OCI-M2 (cell line): Measurements from ENCODE around the gene CYP3A5.
"Not testable (repeated sequence)": the region's sequence is repeated elsewhere in the genome, so short reads cannot be mapped to it uniquely, and the experiment has no call there.

Experiments used
- DNase-seq: peaks from one replicate; lab custom pipeline; 2025; ENCODE audit not compliant: unreplicated experiment; lab: John Stamatoyannopoulos, UW

Gene CYP3A5

DNA sequence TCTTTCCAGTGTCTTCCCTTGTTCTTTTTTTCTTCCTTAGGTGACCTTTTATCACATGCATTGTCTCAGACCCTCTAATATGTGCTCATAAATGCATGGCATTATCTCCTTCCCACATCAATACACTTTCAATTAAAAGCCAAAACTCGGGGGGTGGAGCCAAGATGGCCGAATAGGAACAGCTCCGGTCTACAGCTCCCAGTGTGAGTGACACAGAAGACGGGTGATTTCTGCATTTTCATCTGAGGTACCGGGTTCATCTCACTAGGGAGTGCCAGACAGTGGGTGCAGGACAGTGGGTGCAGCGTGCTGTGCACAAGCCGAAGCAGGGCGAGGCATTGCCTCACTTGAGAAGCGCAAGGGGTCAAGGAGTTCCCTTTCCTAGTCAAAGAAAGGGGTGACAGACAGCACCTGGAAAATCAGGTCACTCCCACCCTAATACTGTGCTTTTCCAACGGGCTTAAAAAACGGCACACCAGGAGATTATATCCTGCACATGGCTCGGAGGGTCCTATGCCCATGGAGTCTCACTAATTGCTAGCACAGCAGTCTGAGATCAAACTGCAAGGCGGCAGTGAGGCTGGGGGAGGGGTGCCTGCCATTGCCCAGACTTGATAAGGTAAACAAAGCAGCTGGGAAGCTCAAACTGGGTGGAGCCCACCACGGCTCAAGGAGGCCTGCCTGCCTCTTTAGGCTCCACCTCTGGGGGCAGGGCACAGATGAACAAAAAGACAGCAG, 6.2 kb upstream of the CYP3A5 start:
- not testable (repeated sequence) for DNase-seq

DNA sequence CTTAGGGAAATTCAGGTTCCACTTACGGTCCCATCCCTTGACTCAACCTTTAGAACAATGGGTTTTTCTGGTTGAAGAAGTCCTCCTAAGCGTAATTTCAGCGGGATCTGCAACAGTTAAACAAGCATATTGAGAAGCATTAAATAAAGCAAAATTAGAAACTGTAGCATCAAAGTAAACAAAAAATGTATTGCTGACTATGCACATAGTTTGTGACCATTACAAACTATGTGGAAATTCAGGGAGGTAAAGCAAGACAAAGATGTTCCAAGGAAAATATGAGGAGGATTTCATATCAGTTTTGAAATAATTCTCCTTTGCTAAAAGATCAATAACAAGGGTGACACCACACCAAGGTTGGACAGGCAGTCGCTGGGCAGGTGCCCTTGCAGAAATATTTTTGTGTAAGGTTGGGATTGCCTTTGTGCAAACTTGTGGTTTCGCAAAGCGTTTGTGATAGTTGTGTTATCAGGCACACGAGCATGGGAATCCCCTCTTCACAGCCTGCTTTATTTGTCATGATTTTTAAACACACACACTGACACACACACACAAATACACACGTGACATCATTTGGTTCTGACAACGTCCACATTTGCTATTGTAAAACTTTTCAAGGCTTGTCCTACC, 5.4 kb upstream of the CYP3A5 start:
- no peak for DNase-seq

DNA sequence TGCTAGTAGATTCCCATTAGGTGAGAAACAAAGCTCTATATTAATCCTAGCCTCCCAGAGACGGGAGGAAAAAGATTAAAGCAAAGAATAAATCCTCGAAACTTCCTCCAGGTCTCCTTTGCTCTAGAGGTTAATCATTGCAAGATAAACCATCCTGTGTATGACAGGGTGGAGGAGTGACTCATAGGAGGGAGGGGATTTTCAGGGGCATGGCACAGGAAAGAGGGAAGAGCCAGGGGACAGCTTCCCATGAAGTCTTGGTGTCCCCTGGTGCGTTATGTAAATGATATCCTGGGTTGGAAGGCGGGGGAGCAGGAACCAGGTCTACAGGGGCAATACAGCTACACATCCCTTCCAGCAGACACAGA, 780 bp downstream of the CYP3A5 start:
- no peak for DNase-seq

GRCh38 chr7:99677648-99678045, 2.1 kb downstream of the CYP3A5 start:
- no peak for DNase-seq

DNA sequence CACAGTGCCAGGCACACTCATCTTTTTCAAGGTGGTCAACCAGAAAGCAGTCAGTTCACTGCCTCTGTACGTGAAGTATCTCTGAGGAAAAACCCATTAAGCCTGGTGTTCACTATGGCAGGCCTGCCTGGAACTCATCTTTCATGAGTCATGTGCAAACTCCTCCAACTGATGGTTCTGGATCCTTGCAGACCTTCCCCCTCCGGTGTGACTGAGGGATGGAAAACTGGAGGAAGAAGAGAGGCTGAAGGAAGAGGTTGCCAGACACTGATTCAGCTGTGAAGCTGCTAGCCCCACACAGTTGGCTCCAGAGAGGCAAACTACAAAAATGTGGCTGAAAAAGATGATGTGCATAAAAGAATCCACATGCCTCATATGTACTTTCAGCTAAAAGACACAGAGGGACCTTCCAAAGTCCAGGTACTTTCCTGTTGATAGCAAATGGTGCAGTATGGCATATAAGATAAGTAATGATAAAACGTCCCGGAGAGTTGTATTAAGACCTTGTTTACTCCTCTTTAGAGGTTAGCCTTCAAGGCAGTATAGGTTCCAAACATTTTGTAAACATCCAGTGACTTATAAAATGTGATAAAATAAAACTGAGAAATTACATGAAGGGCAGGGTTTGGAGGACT, 2.7 kb downstream of the CYP3A5 start:
- no peak for DNase-seq

GRCh38 chr7:99674995-99675742, 4.6 kb downstream of the CYP3A5 start:
- DNase-seq = no peak

DNA sequence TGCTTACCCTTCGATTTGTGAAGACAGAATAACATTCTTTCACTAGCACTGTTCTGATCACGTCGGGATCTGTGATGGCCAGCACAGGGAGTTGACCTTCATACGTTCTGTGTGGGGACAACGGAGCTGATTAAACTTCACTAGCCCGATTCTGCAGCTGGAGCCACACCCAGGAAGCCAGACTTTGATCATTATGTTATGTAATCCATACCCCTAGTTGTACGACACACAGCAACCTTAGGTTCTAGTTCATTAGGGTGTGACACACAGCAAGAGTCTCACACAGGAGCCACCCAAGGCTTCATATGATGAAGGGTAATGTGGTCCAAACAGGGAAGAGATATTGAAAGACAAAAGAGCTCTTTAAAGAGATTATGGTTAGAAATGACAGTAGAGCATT, 7.2 kb downstream of the CYP3A5 start:
- no peak for DNase-seq

DNA sequence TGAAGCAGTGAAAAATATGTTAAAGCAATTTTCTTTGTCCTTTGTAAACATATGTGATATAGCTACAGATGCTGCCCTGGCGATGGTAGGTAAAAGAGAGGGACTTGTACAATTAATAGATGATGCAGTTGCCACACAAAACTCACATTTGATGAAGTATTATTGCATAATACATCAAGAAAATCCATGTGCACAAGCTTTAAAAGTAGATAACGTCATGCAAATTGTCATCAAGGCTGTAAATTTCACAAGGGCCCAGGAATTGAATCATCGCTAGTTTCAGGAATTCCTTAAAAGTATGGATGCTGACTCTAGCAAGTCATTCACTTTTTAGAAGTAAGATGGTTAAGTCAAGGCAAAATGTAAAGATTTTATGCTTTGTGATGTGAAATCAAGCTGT, 10.0 kb downstream of the CYP3A5 start:
- no peak for DNase-seq

DNA sequence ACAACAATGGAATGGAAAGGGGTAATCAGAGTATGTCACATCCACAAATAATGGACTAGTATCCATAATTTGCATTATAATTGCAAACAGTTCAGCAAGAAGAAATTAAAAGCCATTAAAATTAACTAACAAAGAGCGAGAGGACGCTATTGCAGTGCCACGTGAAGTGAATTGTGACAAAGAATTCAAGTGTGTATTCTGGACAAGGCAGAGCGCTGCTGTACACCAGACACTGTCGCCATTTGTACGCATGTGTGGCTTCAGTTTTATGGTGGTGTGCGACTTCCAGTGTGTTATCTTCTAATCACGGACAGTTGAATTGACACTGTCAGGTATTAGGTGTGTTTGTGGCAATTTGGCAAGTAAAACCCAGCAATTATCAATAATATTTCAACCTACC, 11.3 kb downstream of the CYP3A5 start:
- DNase-seq = no peak

DNA sequence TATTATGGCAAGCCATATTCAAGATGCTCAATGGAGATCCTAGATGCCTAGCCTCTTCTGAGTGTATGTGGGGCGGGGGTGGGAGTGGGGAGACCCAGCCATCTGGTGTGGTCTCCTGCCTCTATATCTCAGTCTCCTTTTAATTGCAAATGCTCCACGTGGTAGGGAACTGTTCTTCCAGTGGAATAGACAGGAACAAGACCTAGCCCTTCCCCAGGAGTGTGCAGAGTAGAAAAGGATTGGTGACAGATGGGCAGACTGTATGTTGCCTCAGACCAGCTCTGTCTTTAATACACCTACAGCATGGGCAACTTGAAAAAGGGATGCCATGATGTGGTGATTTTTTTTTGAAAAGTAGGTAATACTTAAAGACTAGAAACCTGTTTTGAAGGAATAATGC, 12.6 kb downstream of the CYP3A5 start:
- no peak for DNase-seq

GRCh38 chr7:99666013-99666395, 13.8 kb downstream of the CYP3A5 start:
- no peak for DNase-seq

DNA sequence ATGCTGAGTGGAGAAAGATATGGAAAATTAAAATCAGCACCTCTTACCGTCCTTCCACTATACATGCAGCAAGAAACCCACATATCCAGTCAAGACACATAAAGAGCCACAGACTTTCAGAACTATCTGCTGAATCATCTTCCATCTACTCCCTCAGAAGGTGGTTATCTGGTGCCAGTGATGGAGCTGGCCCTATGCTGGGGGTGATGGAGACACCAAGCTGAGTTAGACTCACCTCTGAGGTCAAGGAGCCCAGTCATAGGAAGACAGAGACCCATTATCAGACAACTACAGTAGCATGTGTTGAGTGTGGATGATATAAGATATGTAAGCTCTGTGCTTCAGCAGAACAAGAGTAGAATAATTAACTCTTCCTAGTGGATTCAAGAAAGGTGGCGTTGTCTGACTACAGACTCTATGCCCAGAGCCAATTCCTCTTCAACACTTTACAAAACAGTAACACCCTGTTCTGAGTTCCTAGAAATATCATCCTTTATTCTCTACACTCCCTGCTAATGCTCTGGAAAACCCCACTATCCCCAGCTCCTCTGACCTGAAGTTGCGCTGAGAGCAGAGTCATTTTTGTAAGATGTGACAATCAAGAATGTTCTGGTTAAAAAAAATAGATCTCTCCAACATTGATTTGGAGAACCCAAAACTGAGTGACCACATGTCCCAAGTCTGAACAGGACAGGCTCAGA, 14.3 kb downstream of the CYP3A5 start:
- DNase-seq = no peak

- DNase-seq = not testable (repeated sequence)
Observed at GRCh38 chr7:99657879-99658278, 21.9 kb downstream of the CYP3A5 start.

- DNase-seq = not testable (repeated sequence)
Observed at GRCh38 chr7:99654626-99655025, 25.2 kb downstream of the CYP3A5 start.

DNA sequence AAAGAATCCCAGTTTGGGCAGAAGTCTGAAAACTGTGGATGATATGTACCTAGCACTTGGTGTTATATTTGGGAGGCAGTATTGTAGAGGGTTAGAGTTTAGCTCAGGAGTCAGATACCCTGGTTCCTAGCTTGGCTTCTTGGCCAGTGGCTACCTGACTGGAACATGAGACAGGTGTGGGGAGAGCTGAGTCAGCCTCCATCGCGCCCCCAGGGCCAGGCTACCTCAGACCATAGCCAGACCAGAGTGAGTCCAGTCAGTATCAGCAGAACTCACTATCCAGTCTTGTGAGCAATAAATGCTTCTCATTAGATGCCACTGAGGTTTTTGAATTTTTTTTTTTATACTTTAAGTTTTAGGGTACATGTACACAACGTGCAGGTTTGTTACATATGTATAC, 26.0 kb downstream of the CYP3A5 start:
- DNase-seq = no peak

GRCh38 chr7:99653269-99653668, 26.5 kb downstream of the CYP3A5 start:
- not testable (repeated sequence) for DNase-seq

- DNase-seq = no peak
Observed at GRCh38 chr7:99652671-99653070, 27.1 kb downstream of the CYP3A5 start.

GRCh38 chr7:99651290-99651689, 28.5 kb downstream of the CYP3A5 start:
- DNase-seq = no peak

- no peak for DNase-seq
Observed at GRCh38 chr7:99648843-99649242, 31.0 kb downstream of the CYP3A5 start.

- DNase-seq = no peak
Observed at GRCh38 chr7:99645590-99645989, 34.2 kb downstream of the CYP3A5 start.

DNA sequence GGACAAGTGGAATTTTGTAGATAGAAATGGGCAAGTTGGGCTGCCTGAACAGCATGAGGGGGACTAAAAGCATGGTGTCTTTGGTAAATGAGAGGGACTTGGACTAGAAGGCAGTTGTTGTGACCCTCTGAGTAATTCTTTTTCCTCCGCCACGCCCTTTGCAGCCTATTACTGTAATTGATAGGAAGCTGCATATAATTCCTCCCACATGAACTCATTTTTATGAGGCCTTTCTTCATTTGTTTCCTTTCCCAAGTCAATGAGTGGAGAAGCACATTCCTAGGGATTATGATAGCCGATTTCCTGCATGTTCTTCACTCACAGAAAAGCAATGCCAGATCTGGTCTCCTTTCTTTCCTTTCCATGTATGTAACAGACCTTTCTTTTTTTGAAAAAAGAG, 35.4 kb downstream of the CYP3A5 start:
- no peak for DNase-seq
